Liver (tissue), 9 donors: ENCODE data around the gene EIPR1. TPM values are rescaled to one million over a fixed set of nuclear protein-coding genes. Genes with fewer than 3 reads are reported as not detected.

Source experiments
- DNase-seq: peaks from one replicate; pipeline ENCODE4 v3.0.0-alpha.2; 2017; ENCODE audit warnings: low spot score
- H3K27ac ChIP-seq, 2 donors: one replicate each; pipeline ENCODE4 v1.7.0; 2013; ENCODE audit warnings: inconsistent platforms in 2 of 2, low read length in 2 of 2, control low read depth in 1 of 2, low read depth in 1 of 2, mild to moderate bottlenecking in 1 of 2
- H3K27me3 ChIP-seq, 4 donors: one replicate each; pipeline versions ENCODE4 v1.6.1 to v1.7.0; 2013; ENCODE audit warnings: low read length in 3 of 4, inconsistent platforms in 1 of 4, mild to moderate bottlenecking in 1 of 4, moderate library complexity in 1 of 4; ENCODE audit not compliant: control insufficient read depth in 4 of 4, insufficient read depth in 4 of 4
- H3K36me3 ChIP-seq, 4 donors: one replicate each; pipeline versions ENCODE4 v1.6.1 to v1.7.0; 2013; ENCODE audit warnings: low read length in 3 of 4, mild to moderate bottlenecking in 3 of 4, low read depth in 1 of 4, moderate library complexity in 1 of 4; ENCODE audit not compliant: control insufficient read depth in 4 of 4, insufficient read depth in 3 of 4
- H3K4me1 ChIP-seq, 4 donors: one replicate each; pipeline versions ENCODE4 v1.6.1 to v1.7.0; 2013; ENCODE audit warnings: low read length in 3 of 4, mild to moderate bottlenecking in 3 of 4, moderate library complexity in 1 of 4; ENCODE audit not compliant: control insufficient read depth in 4 of 4, insufficient read depth in 4 of 4
- H3K4me3 ChIP-seq, 3 donors: one replicate each; pipeline versions ENCODE4 v1.6.1 to v1.7.0; 2013; ENCODE audit warnings: low read length in 3 of 3, control low read depth in 1 of 3, low read depth in 1 of 3, mild to moderate bottlenecking in 1 of 3
- H3K9ac ChIP-seq, 2 donors: one replicate each; pipeline ENCODE4 v1.7.0; 2013; ENCODE audit warnings: low read length in 2 of 2, mild to moderate bottlenecking in 2 of 2, moderate library complexity in 2 of 2, control low read depth in 1 of 2, low read depth in 1 of 2
- H3K9me3 ChIP-seq, 4 donors: one replicate each; pipeline versions ENCODE4 v1.6.1 to v1.7.0; 2013; ENCODE audit warnings: low read length in 3 of 4; ENCODE audit not compliant: control insufficient read depth in 4 of 4
- EGR1 ChIP-seq, 2 donors: IDR thresholded peaks; 2 replicates each; pipeline ENCODE4 v1.6.1; 2016 to 2018; ENCODE audit warnings: antibody characterized with exemption in 2 of 2, low read depth in 2 of 2
- FOXA1 ChIP-seq: IDR thresholded peaks from 2 replicates; pipeline ENCODE4 v1.6.1; 2016; ENCODE audit warnings: antibody characterized with exemption
- FOXA2 ChIP-seq: IDR thresholded peaks from 2 replicates; pipeline ENCODE4 v1.6.1; 2016; ENCODE audit warnings: antibody characterized with exemption
- HNF4A ChIP-seq, 2 donors: conservative IDR thresholded peaks; 2 replicates each; pipeline ENCODE4 v1.6.1; 2016; ENCODE audit warnings: antibody characterized with exemption in 2 of 2, mild to moderate bottlenecking in 2 of 2
- HNF4G ChIP-seq: IDR thresholded peaks from 2 replicates; pipeline ENCODE4 v1.6.1; 2016; ENCODE audit warnings: antibody characterized with exemption
- JUND ChIP-seq, 2 donors: IDR thresholded peaks; 2 replicates each; pipeline ENCODE4 v1.6.1; 2016; ENCODE audit warnings: antibody characterized with exemption in 2 of 2
- NR2F2 ChIP-seq: IDR thresholded peaks from 2 replicates; pipeline ENCODE4 v1.6.1; 2016; ENCODE audit warnings: antibody characterized with exemption
- RAD21 ChIP-seq, 2 donors: IDR thresholded peaks; 2 replicates each; pipeline ENCODE4 v1.6.1; 2016; ENCODE audit warnings: antibody characterized with exemption in 2 of 2, mild to moderate bottlenecking in 2 of 2
- RXRA ChIP-seq, 2 donors: IDR thresholded peaks; 2 replicates each; pipeline ENCODE4 v1.6.1; 2017 to 2018; ENCODE audit warnings: antibody characterized with exemption in 2 of 2, mild to moderate bottlenecking in 1 of 2
- YY1 ChIP-seq: IDR thresholded peaks from 2 replicates; pipeline ENCODE4 v1.6.1; 2016; ENCODE audit warnings: antibody characterized with exemption, mild to moderate bottlenecking
- WGBS: extraction: QIAGEN DNeasy Blood & Tissue Kit; methylation state at CpG from one replicate; pipeline ENCODE4 v1.1.7; 2013; 5-methylcytosine and 5-hydroxymethylcytosine counted together
- polyA plus RNA-seq, 2 donors: library from polyadenylated mRNA; stranded (reverse) in 1 of 2; unstranded in 1 of 2; fragments of 200-250 nt in 1 of 2; fragments of >200 nt in 1 of 2; fragmentation: Nextera tagmentation in 1 of 2; extraction: Ambion mirVana in 1 of 2; gene quantifications; one replicate each; pipeline versions ENCODE4 v1.2.1 to v1.2.3, GENCODE V29; 2013 to 2015
- total RNA-seq, 2 donors: library from RNA; depleted of rRNA; stranded (reverse); fragments of >200 nt; gene quantifications; one replicate each; pipeline ENCODE4 v1.2.3, GENCODE V29; 2014
- TF ChIP-seq, protein P1 (sequence below): IDR thresholded peaks from 2 replicates; pipeline ENCODE4 v1.6.1; 2016; ENCODE audit warnings: antibody characterized with exemption
- TF ChIP-seq, protein P2 (sequence below): fragments of 150-350 bp; IDR thresholded peaks from 2 replicates; pipeline ENCODE4 v1.5.1; 2017; ENCODE audit warnings: improper control_type of control experiment, low read depth, low read length; ENCODE audit not compliant: missing input control
- TF ChIP-seq, protein P3 (sequence below): IDR thresholded peaks from 2 replicates; pipeline ENCODE4 v1.6.1; 2016; ENCODE audit warnings: antibody characterized with exemption, mild to moderate bottlenecking
- TF ChIP-seq, protein P4 (sequence below): IDR thresholded peaks from 2 replicates; pipeline ENCODE4 v1.6.1; 2016; ENCODE audit warnings: antibody characterized with exemption
- donor health status: healthy.
- donor health status: healthy.
- donor health status: healthy.
- donor health status: healthy.
- donor health status: healthy.

The EIPR1 gene
- total and polyA plus RNA-seq, 4 donors: 7.6 to 12.1 (median 11.4) TPM

DNA sequence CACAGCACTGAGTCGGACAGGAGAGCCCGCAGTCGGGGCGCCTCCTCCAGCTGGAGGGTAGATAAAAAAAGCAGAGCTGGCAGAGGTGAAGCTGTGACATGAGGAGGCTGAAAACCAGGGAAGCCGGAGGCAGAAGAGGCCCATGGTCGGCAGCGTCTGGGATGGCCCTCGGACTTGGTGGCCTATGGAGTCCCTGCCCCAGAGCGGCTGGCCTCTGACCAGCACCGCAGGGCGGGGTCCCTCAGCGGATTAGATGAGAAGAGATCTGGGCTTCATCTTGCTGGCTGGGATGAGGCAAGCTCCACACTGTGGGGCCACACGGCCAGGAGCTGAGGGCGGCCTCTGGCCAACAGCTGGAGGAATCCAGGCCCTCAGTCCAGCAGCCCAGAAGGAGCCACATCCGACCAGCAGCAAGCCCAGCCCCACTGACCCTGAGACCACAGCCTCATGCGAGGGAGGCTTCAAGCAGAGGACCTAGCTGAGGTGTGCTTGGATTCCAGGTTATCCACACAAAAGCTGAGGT, 174.1 kb downstream of the EIPR1 start:
- Histone ChIP-seq H3K4me3 (no peak overlapping the region), H3K4me1 (no peaks in the 10 kb centered on the region), H3K27me3 (no peaks in the 10 kb centered on the region), H3K9me3 (no peaks in the 10 kb centered on the region), H3K36me3 (peaks cover 0 to 5% (median 2%) of the 10 kb centered on the region in 4 donors), H3K27ac (no peak overlapping the region), H3K9ac (no peak overlapping the region)
- TF ChIP-seq, protein P1, sequence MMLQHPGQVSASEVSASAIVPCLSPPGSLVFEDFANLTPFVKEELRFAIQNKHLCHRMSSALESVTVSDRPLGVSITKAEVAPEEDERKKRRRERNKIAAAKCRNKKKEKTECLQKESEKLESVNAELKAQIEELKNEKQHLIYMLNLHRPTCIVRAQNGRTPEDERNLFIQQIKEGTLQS: no peak
- TF ChIP-seq JUND (IDR thresholded peaks at IDR 0.05) (no peak), HNF4G (no peak), FOXA1 (no peak), RXRA (IDR thresholded peaks at IDR 0.05) (no peak), HNF4A (conservative IDR thresholded peaks at IDR 0.05) (no peak), EGR1 (IDR thresholded peaks at IDR 0.05; ENCODE audit: low read depth in 2 of 2) (no peak), NR2F2 (no peak), FOXA2 (no peak), RAD21 (IDR thresholded peaks at IDR 0.05) (no peak), YY1 (no peak)
- TF ChIP-seq, protein P2, sequence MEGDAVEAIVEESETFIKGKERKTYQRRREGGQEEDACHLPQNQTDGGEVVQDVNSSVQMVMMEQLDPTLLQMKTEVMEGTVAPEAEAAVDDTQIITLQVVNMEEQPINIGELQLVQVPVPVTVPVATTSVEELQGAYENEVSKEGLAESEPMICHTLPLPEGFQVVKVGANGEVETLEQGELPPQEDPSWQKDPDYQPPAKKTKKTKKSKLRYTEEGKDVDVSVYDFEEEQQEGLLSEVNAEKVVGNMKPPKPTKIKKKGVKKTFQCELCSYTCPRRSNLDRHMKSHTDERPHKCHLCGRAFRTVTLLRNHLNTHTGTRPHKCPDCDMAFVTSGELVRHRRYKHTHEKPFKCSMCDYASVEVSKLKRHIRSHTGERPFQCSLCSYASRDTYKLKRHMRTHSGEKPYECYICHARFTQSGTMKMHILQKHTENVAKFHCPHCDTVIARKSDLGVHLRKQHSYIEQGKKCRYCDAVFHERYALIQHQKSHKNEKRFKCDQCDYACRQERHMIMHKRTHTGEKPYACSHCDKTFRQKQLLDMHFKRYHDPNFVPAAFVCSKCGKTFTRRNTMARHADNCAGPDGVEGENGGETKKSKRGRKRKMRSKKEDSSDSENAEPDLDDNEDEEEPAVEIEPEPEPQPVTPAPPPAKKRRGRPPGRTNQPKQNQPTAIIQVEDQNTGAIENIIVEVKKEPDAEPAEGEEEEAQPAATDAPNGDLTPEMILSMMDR: no peak
- TF ChIP-seq, protein P3, sequence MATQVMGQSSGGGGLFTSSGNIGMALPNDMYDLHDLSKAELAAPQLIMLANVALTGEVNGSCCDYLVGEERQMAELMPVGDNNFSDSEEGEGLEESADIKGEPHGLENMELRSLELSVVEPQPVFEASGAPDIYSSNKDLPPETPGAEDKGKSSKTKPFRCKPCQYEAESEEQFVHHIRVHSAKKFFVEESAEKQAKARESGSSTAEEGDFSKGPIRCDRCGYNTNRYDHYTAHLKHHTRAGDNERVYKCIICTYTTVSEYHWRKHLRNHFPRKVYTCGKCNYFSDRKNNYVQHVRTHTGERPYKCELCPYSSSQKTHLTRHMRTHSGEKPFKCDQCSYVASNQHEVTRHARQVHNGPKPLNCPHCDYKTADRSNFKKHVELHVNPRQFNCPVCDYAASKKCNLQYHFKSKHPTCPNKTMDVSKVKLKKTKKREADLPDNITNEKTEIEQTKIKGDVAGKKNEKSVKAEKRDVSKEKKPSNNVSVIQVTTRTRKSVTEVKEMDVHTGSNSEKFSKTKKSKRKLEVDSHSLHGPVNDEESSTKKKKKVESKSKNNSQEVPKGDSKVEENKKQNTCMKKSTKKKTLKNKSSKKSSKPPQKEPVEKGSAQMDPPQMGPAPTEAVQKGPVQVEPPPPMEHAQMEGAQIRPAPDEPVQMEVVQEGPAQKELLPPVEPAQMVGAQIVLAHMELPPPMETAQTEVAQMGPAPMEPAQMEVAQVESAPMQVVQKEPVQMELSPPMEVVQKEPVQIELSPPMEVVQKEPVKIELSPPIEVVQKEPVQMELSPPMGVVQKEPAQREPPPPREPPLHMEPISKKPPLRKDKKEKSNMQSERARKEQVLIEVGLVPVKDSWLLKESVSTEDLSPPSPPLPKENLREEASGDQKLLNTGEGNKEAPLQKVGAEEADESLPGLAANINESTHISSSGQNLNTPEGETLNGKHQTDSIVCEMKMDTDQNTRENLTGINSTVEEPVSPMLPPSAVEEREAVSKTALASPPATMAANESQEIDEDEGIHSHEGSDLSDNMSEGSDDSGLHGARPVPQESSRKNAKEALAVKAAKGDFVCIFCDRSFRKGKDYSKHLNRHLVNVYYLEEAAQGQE: no peak
- whole genome bisulfite sequencing: 97% methylated on average over 16 of the region's 16 CpGs
- no peak for DNase-seq

DNA sequence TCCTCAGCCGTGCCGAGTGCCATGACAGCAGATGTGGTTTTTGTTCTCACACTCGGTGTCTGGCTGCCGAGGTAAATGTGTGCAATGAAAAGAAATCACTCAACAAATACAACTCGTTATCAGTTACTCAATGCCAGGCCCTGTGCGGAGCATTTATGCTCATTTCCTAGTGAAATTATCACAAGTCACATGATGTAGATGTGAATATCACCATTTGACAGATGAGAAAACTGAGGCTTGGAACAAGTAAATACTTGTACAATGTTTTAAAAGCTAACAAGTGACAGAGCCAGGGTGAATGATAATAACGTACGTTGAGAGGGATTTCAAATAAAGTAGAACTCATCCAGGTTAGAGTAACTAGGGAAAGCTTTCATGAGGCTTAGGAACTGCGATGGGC, 174.7 kb downstream of the EIPR1 start:
- Histone ChIP-seq H3K36me3 (peaks cover 0 to 5% (median 2%) of the 10 kb centered on the region in 4 donors), H3K4me3 (no peak overlapping the region), H3K9me3 (no peaks in the 10 kb centered on the region), H3K27ac (no peak overlapping the region), H3K4me1 (no peaks in the 10 kb centered on the region), H3K9ac (no peak overlapping the region), H3K27me3 (no peaks in the 10 kb centered on the region)
- 97% methylated on average over 9 of the region's 9 CpGs for WGBS
- no peak for TF ChIP-seq RAD21 (IDR thresholded peaks at IDR 0.05)
- TF ChIP-seq, protein P1: no peak
- no peak for TF ChIP-seq EGR1 (IDR thresholded peaks at IDR 0.05; ENCODE audit: low read depth in 2 of 2)
- TF ChIP-seq FOXA1: no peak
- TF ChIP-seq, protein P4, sequence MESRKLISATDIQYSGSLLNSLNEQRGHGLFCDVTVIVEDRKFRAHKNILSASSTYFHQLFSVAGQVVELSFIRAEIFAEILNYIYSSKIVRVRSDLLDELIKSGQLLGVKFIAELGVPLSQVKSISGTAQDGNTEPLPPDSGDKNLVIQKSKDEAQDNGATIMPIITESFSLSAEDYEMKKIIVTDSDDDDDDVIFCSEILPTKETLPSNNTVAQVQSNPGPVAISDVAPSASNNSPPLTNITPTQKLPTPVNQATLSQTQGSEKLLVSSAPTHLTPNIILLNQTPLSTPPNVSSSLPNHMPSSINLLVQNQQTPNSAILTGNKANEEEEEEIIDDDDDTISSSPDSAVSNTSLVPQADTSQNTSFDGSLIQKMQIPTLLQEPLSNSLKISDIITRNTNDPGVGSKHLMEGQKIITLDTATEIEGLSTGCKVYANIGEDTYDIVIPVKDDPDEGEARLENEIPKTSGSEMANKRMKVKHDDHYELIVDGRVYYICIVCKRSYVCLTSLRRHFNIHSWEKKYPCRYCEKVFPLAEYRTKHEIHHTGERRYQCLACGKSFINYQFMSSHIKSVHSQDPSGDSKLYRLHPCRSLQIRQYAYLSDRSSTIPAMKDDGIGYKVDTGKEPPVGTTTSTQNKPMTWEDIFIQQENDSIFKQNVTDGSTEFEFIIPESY: no peak
- no peak for TF ChIP-seq HNF4G
- no peak for DNase-seq
